Progenitor cell of endocrine pancreas (in vitro differentiated cells): Measurements from ENCODE around the gene LAGE3. TPM values are rescaled to one million over a fixed set of nuclear protein-coding genes. Genes with fewer than 3 reads are reported as not detected.
A peak's percentile ranks its signal among the peaks of the same experiment; 100 is the strongest.

Source experiments
- DNase-seq: peaks from one replicate; pipeline ENCODE4 v3.0.0; 2021; ENCODE audit warnings: low spot score; ENCODE audit not compliant: unreplicated experiment
- H3K27ac Mint-ChIP-seq: 2 replicates; pipeline ENCODE4 v1.8.0; 2021; ENCODE audit warnings: mild to moderate bottlenecking, moderate library complexity, mixed read lengths
- H3K27me3 Mint-ChIP-seq: 2 replicates; pipeline ENCODE4 v1.8.0; 2021; ENCODE audit warnings: mixed read lengths
- H3K36me3 Mint-ChIP-seq: 2 replicates; pipeline ENCODE4 v1.8.0; 2022; ENCODE audit warnings: mixed read lengths; ENCODE audit not compliant: insufficient read depth
- H3K4me1 Mint-ChIP-seq: 2 replicates; pipeline ENCODE4 v1.8.0; 2021; ENCODE audit warnings: low read depth, mixed read lengths
- H3K4me3 Mint-ChIP-seq: 2 replicates; pipeline ENCODE4 v1.8.0; 2021; ENCODE audit warnings: low read depth, mild to moderate bottlenecking, moderate library complexity, mixed read lengths
- H3K9me3 Mint-ChIP-seq: 2 replicates; pipeline ENCODE4 v1.8.0; 2021; ENCODE audit warnings: low read depth, mixed read lengths
- total RNA-seq: library from RNA; stranded (reverse); gene quantifications from 2 replicates; pipeline ENCODE4 v1.2.1, GENCODE V29; 2021
- TF ChIP-seq, protein P1 (sequence below): fragments of 200-600 bp; sonication (generic); IDR thresholded peaks from one replicate; pipeline ENCODE4 v1.5.0; 2021; ENCODE audit warnings: antibody characterized with exemption, mild to moderate bottlenecking; ENCODE audit not compliant: unreplicated experiment

Gene LAGE3
- total RNA-seq, 1 donor from 2014 or later, result 13.5 TPM

DNA sequence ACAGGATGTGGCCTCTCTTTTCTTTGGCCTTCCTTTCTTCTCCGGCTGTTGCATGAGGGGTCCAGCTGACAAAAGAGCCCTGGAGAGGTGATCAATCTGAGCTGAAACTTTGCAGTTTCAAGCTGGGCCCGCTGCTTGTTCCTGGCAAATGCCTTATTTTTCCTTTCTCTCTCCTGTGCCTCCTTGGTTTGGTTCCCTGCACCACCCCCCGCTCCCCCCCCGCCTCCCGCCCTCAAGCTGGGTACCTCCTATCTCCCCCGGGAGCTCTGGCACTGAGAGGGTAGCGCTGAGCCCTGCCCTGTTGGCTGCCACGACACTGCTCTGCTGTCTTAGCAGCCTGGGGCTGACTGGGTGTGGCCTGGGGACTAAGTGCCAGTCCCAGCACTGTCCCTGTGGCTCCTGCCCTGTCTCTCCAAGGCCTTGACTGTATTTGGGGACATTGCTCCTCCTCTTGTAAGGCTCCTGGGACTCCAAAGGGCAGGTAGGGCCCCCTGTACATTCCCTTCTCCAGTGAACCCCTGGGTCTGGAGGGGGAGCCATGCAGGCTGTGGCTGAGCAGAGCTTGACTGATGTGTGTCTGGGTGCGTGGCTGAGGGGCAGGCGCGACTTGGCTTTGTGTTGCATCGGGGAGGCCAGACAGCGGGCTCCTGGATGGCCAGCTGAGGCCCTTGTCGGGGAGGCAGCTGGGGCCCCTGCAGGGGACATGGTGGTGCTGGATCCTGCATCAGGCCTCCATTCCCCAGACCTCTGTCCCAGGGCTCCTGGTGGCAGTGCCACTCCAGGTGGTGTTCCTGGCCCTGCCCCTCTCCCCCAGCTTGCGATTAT, 19.9 kb downstream of the LAGE3 start:
- H3K27ac Mint-ChIP-seq, result peak overlapping the region; percentile 64
- no peaks in the 10 kb centered on the region for H3K27me3 Mint-ChIP-seq
- H3K4me3 Mint-ChIP-seq, result peak overlapping the region; percentile 81
- no peak for DNase-seq
- peaks cover 14% of the 10 kb centered on the region for H3K36me3 Mint-ChIP-seq
- TF ChIP-seq, protein P1, sequence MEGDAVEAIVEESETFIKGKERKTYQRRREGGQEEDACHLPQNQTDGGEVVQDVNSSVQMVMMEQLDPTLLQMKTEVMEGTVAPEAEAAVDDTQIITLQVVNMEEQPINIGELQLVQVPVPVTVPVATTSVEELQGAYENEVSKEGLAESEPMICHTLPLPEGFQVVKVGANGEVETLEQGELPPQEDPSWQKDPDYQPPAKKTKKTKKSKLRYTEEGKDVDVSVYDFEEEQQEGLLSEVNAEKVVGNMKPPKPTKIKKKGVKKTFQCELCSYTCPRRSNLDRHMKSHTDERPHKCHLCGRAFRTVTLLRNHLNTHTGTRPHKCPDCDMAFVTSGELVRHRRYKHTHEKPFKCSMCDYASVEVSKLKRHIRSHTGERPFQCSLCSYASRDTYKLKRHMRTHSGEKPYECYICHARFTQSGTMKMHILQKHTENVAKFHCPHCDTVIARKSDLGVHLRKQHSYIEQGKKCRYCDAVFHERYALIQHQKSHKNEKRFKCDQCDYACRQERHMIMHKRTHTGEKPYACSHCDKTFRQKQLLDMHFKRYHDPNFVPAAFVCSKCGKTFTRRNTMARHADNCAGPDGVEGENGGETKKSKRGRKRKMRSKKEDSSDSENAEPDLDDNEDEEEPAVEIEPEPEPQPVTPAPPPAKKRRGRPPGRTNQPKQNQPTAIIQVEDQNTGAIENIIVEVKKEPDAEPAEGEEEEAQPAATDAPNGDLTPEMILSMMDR, result no peak
- no peaks in the 10 kb centered on the region for H3K4me1 Mint-ChIP-seq
- H3K9me3 Mint-ChIP-seq, result peaks cover 10% of the 10 kb centered on the region

DNA sequence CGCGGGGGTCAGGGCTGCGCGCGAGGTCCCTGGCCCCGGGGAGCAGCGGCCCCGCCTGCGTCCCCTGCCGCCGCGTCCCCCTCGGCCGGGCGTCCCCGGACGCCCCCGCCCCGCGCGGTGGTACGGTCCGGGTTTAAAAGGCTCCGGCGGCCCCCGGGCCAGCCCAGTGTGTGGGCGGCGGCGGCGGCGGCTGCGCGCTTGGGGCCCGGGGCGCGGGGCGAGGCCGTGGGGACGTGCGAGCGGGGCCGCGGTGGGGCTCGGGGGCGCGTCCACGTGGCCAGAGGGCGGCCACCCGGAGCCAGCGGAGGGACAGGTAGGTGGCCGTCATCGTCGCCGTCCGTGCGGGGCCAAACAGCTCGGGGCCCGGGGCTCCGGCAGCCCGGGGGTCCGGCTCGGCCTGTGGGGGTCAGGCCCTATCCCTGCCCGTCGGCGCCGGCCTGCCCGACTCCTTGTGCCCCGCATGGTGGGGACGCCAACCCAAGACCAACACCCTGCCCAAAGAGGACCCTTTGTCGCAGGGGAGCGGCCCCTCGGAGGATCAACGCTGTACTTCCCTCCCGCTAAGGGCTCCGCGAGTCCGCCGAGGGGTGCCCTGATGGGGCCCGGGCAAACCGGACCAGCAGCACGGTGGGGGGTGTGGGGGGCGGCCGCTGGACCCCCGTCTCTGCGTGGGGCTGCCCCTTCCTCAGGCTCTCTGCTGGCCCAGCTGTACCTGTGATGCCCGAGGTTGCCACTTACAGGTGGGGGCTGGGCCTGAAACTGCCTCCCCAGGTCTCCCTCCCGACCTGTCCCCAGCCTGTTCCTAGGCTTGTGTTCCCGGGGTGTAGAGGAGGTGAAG, 20.7 kb downstream of the LAGE3 start, which contains the start of gene PLXNA3:
TSS of gene PLXNA3 (plus strand) at position 166 of the 838 bp plus-strand sequence. CDS start 1,903 bp downstream, outside the sequence.
- H3K9me3 Mint-ChIP-seq, result peaks cover 11% of the 10 kb centered on the region
- peaks cover 14% of the 10 kb centered on the region for H3K36me3 Mint-ChIP-seq
- H3K4me1 Mint-ChIP-seq, result no peaks in the 10 kb centered on the region
- TF ChIP-seq, protein P1, result no peak
- peak; percentile 51 for DNase-seq
- H3K27me3 Mint-ChIP-seq, result no peaks in the 10 kb centered on the region
- H3K27ac Mint-ChIP-seq, result peak within 1 kb of the TSS; percentile 95
- H3K4me3 Mint-ChIP-seq, result peak within 1 kb of the TSS; percentile 83

DNA sequence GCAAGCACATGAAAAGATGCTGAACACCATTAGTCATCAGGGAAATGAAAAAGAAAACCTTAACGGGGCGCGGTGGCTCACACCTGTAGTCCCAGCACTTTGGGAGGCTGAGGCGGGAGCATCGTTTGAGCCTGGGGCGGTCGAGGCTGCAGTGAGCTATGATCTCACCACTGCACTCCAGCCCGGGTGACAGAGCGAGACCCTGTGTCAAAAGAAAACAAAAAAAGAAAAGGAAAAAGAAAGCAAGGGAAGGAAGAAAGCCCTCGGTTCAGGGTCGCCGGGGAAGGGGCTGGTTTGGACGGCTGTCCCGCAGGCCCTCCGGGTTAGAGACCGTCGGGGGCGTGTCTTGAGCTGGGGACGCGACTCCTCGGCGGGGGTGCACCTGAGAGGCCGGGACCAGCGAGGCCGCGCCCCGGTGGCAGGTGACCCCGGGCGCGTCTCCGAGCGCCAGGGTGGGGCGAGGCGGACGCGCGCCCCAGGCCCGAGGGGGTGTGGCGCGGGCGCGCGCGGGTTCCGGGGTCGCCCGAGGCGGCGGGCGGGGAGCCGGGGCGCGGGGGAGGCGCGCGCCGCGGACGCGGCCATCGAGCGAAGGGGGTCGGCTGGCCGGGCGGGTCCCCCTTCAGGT, 21.5 kb downstream of the LAGE3 start:
- DNase-seq, result peak; percentile 38
- Mint-ChIP-seq H3K27ac (peak overlapping the region; percentile 95), H3K27me3 (no peaks in the 10 kb centered on the region), H3K9me3 (peaks cover 13% of the 10 kb centered on the region), H3K4me3 (peak overlapping the region; percentile 83), H3K36me3 (peaks cover 18% of the 10 kb centered on the region), H3K4me1 (no peaks in the 10 kb centered on the region)
- TF ChIP-seq, protein P1, result no peak

DNA sequence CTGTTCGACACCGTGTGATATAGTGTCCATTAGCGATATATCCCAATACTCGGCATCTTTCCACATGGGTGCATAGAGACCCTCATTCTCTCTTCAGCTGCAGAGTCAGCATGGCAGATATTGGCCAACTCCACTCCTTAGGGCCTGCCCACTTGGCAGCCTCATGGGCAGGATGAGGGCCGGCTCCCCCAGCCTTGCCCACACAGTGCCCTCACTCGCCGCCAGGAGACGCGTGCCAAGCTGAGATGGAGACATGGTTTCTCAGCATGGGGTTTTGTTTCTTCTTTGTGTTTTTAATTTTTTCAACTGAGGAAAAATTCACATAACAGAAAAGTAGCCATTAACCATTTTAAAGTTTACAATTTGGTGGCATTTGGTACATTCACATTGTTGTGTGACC, 26.3 kb downstream of the LAGE3 start:
- H3K9me3 Mint-ChIP-seq, result peaks cover 14% of the 10 kb centered on the region
- no peak overlapping the region for H3K4me3 Mint-ChIP-seq
- DNase-seq, result no peak
- TF ChIP-seq, protein P1, result no peak
- no peaks in the 10 kb centered on the region for H3K4me1 Mint-ChIP-seq
- no peak overlapping the region for H3K27ac Mint-ChIP-seq
- peaks cover 17% of the 10 kb centered on the region for H3K36me3 Mint-ChIP-seq
- H3K27me3 Mint-ChIP-seq, result no peaks in the 10 kb centered on the region

DNA sequence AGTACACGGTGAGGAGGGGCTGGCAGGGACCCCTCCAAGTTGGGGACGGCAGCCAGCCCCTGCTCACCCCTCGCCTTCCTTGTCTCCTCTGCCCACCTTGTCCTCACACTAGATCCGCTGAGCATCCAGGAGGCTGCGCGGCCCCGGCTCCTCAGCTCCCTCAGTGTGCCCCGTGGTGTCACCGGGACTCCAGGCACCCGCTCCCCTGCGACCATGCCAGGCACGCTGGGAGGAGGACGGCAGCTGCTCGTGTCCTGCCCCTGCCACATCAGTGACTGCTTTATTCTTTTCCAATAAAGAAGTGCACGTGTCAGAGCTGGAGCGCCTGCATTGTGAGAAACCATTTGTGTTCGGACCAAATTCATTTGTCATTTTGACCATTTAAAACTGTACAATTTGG, 28.8 kb downstream of the LAGE3 start:
- H3K4me3 Mint-ChIP-seq, result no peak overlapping the region
- DNase-seq, result no peak
- H3K4me1 Mint-ChIP-seq, result no peaks in the 10 kb centered on the region
- no peaks in the 10 kb centered on the region for H3K27me3 Mint-ChIP-seq
- H3K27ac Mint-ChIP-seq, result no peak overlapping the region
- H3K36me3 Mint-ChIP-seq, result peaks cover 18% of the 10 kb centered on the region
- TF ChIP-seq, protein P1, result no peak
- peaks cover 14% of the 10 kb centered on the region for H3K9me3 Mint-ChIP-seq
